HEK293T (cell line): ENCODE data around the gene HES3.

Experiments used
- BHLHE40 ChIP-seq: fragments of 450-650 bp; IDR thresholded peaks from 2 replicates; pipeline ENCODE4 v1.6.1; 2016; ENCODE audit warnings: mild to moderate bottlenecking, moderate library complexity, borderline replicate concordance
- CTBP1 ChIP-seq: fragments of 450-650 bp; IDR thresholded peaks from 2 replicates; pipeline ENCODE4 v1.6.1; 2016; ENCODE audit warnings: borderline replicate concordance
- FOXA1 ChIP-seq: fragments of 450-650 bp; IDR thresholded peaks from 2 replicates; pipeline ENCODE4 v1.6.1; 2016; ENCODE audit warnings: mild to moderate bottlenecking
- FOXK2 ChIP-seq: fragments of 450-650 bp; IDR thresholded peaks from 2 replicates; pipeline ENCODE4 v1.6.1; 2016; ENCODE audit warnings: mild to moderate bottlenecking
- NFRKB ChIP-seq: fragments of 450-650 bp; IDR thresholded peaks from 2 replicates; pipeline ENCODE4 v1.6.1; 2016; ENCODE audit warnings: mild to moderate bottlenecking, moderate library complexity
- SP1 ChIP-seq: fragments of 450-650 bp; IDR thresholded peaks from 2 replicates; pipeline ENCODE4 v1.6.1; 2017
- SUZ12 ChIP-seq: fragments of 450-650 bp; IDR thresholded peaks from 2 replicates; pipeline ENCODE4 v1.6.1; 2016; ENCODE audit warnings: mild to moderate bottlenecking
- TARDBP ChIP-seq: fragments of 450-650 bp; IDR thresholded peaks from 2 replicates; pipeline ENCODE4 v1.6.1; 2016
- ZNF384 ChIP-seq: fragments of 450-650 bp; IDR thresholded peaks from 2 replicates; pipeline ENCODE4 v1.6.1; 2016

DNA sequence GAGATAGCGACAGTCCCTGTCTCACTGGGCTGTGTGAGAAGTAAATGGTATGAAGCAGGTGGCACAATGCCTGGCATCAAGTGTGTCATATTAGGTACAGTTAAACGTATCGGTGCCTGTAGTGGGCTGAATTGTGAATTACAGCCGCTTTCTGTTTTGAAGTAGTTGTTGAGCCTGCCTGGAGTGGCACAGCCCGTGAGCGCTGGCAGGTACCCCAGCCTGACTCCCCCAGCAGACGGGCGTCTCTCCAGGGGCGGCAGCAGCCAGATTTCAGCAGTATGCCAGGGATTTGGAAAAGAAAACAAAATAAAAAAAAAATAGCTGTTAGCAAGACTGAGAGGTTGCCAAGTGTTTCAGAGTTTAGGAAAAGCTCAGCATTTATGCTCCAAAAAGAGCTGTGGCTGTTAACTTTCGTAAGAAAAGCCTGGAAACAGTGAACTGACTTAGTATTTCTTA lies 43.5 kb downstream of the HES3 start:
- TF ChIP-seq NFRKB (no peak), TARDBP (no peak), CTBP1 (no peak), ZNF384 (no peak), SP1 (no peak), SUZ12 (no peak), BHLHE40 (no peak), FOXK2 (no peak), FOXA1 (no peak)
